Measurements from ENCODE around the gene RABGGTA.

RABGGTA gene

DNA sequence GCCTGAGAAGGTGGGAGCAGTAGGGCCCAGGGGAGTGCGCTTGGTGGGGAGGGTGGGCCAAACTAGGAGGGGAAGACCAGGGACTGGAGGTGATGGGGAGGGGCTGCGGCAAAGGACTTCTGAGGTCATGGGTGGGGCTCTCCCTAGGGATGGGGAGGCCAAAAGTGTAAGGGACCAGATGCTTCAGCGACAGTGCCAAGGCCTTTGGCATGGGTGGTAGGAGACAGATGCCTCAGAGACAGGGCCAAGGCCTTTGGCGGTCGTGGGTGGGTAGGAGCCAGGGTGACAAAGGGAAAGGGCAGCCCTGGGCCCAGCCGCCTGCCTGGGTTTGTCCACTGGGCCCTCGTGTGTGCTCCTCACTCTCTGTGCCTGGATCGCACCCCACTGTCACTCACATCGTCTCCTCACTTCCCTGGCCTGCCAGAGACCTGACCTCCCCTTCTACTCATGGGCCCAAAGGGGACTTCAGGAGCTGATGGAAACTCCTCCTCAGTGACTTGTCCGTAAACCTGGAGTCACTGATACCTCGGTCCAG lies 13.2 kb upstream of the RABGGTA start:
- Histone ChIP-seq H3K4me3 (no peak overlapping the region), H3K9ac (no peak overlapping the region), H3K4me2 (no peak overlapping the region), H3K27ac (no peak overlapping the region), H3K9me3 (replicated peaks in 1 of 11) (no peaks in the 10 kb centered on the region), H3K36me3 (peaks cover 0 to 6% (median 4%) of the 10 kb centered on the region in 11 experiments; a peak in 8 of 22 replicates), H3K4me1 (peaks cover 22 to 70% (median 51%) of the 10 kb centered on the region in 10 experiments), H4K20me1 (no peaks in the 10 kb centered on the region; a peak in 1 of 22 replicates), H3K27me3 (no peaks in the 10 kb centered on the region)
- no peak for TF ChIP-seq Cebpa-rat (IDR thresholded peaks at IDR 0.05)

GRCh38 chr14:24283796-24284460 lies 12.5 kb upstream of the RABGGTA start:
- no peak for TF ChIP-seq Cebpa-rat (IDR thresholded peaks at IDR 0.05)
- H3K27me3 ChIP-seq: no peaks in the 10 kb centered on the region
- peak overlapping the region in 1 of 11 experiments; percentile 38; a peak in 1 of 22 replicates for H3K4me2 ChIP-seq
- no peak overlapping the region for H3K4me3 ChIP-seq
- H3K9me3 ChIP-seq (replicated peaks in 1 of 11): no peaks in the 10 kb centered on the region
- no peak overlapping the region for H3K9ac ChIP-seq
- H3K36me3 ChIP-seq: no peaks in the 10 kb centered on the region
- no peaks in the 10 kb centered on the region; a peak in 1 of 22 replicates for H4K20me1 ChIP-seq
- H3K4me1 ChIP-seq: peaks cover 28 to 71% (median 53%) of the 10 kb centered on the region in 10 experiments
- H3K27ac ChIP-seq: no peak overlapping the region; a peak in 1 of 22 replicates

DNA sequence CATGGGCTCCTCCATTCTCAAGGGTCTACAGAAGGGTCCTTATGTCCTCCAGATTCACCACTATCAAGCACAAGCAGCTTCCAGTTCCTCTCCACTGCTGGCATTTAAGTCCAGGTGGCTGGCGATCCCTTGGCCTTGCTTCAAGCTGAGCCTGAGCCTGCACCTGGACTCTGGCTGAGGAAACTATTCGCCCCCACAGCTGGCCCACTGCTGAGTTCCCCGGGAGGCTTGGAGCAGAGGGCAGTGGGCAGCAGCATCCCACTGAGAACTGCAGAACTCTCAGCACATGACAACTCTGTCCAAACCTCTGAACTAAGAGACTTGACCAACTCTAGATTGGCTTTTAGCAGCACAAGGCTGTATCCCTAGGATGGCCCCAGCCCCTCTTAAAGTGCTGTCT lies 11.3 kb upstream of the RABGGTA start:
- no peaks in the 10 kb centered on the region for H3K27me3 ChIP-seq
- no peak for TF ChIP-seq Cebpa-rat (IDR thresholded peaks at IDR 0.05)
- H4K20me1 ChIP-seq: no peaks in the 10 kb centered on the region; a peak in 1 of 22 replicates
- H3K9me3 ChIP-seq (replicated peaks in 1 of 11): peaks cover 0 to 9% (median 0%) of the 10 kb centered on the region in 11 experiments; a peak in 2 of 22 replicates
- peak overlapping the region in 5 of 11 experiments; percentile 89 to 97 (median 95); a peak in 9 of 22 replicates for H3K4me2 ChIP-seq
- no peak overlapping the region for H3K27ac ChIP-seq
- no peak overlapping the region for H3K4me3 ChIP-seq
- peaks cover 31 to 76% (median 58%) of the 10 kb centered on the region in 10 experiments for H3K4me1 ChIP-seq
- no peak overlapping the region for H3K9ac ChIP-seq
- no peaks in the 10 kb centered on the region for H3K36me3 ChIP-seq

DNA sequence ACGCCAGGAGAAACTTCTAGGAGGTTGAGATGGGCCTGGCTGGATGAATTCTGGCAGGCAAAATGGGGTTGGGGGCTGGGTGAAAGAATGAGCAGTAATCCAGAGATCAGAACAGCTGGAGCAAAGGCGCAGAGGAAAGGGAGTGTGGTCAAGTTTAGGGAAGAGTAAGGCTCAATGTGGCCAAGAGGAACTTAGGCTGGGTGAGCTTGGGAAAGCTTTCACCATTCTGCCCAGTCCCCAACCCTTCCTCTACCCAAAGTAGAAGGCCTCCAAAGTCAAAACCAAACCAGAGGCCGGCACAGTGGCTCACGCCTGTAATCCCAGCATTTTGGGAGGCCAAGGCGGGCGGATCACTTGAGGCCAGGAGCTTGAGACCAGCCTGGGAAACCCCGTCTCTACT lies 10.2 kb upstream of the RABGGTA start:
- peak overlapping the region in 7 of 11 experiments; percentile 46 to 100 (median 97); a peak in 11 of 22 replicates for H3K27ac ChIP-seq
- peak overlapping the region in 7 of 11 experiments; percentile 31 to 97 (median 92); a peak in 13 of 22 replicates for H3K4me2 ChIP-seq
- H3K9ac ChIP-seq: peak overlapping the region in 1 of 11 experiments; percentile 34; a peak in 1 of 22 replicates
- no peak overlapping the region for H3K4me3 ChIP-seq
- TF ChIP-seq Cebpa-rat (IDR thresholded peaks at IDR 0.05): no peak
- H3K27me3 ChIP-seq: no peaks in the 10 kb centered on the region
- H3K4me1 ChIP-seq: peaks cover 32 to 80% (median 63%) of the 10 kb centered on the region in 10 experiments
- no peaks in the 10 kb centered on the region; a peak in 1 of 22 replicates for H4K20me1 ChIP-seq
- H3K36me3 ChIP-seq: no peaks in the 10 kb centered on the region
- peaks cover 0 to 9% (median 0%) of the 10 kb centered on the region in 11 experiments; a peak in 2 of 22 replicates for H3K9me3 ChIP-seq (replicated peaks in 1 of 11)

DNA sequence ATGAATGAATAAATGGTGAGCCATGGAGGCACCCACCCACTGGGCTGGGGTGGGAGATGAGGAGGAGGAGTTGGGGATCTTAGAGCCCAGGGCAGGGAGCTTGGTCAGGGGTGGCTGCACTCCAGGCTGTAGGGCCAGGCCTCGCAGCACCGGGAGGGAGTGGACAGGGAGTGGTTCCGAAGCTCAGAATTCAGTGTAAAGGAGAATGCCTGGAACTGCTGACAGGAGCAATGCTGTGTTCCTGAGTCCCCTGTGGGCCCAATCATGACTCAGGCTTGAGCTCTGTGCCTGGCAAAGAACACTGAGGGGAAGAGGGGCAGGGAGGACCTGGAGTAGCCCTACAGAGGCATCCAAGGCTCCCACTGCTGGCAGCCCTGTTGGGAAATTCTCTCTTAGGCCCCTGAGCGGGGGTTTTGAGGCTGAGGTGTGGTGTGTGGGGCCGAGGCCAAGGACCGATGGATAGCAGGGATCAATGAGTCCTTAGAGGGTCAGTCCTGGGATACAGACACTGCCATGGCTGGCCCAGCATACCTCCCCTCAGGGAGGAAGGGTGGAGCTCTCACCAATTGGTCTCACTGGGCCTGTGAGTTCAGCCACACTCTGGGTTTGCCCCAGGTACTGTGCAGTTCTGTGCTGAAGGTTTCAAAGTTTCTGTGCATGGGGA lies 9.5 kb upstream of the RABGGTA start:
- peaks cover 32 to 87% (median 69%) of the 10 kb centered on the region in 10 experiments for H3K4me1 ChIP-seq
- peaks cover 0 to 9% (median 0%) of the 10 kb centered on the region in 11 experiments; a peak in 2 of 22 replicates for H3K9me3 ChIP-seq (replicated peaks in 1 of 11)
- no peaks in the 10 kb centered on the region; a peak in 1 of 22 replicates for H4K20me1 ChIP-seq
- no peak for TF ChIP-seq Cebpa-rat (IDR thresholded peaks at IDR 0.05)
- peak overlapping the region in 7 of 11 experiments; percentile 31 to 97 (median 92); a peak in 13 of 22 replicates for H3K4me2 ChIP-seq
- no peaks in the 10 kb centered on the region for H3K36me3 ChIP-seq
- H3K27ac ChIP-seq: peak overlapping the region in 9 of 11 experiments; percentile 12 to 100 (median 94); a peak in 16 of 22 replicates
- H3K9ac ChIP-seq: peak overlapping the region in 3 of 11 experiments; percentile 4 to 52 (median 18); a peak in 3 of 22 replicates
- H3K27me3 ChIP-seq: no peaks in the 10 kb centered on the region
- H3K4me3 ChIP-seq: no peak overlapping the region

DNA sequence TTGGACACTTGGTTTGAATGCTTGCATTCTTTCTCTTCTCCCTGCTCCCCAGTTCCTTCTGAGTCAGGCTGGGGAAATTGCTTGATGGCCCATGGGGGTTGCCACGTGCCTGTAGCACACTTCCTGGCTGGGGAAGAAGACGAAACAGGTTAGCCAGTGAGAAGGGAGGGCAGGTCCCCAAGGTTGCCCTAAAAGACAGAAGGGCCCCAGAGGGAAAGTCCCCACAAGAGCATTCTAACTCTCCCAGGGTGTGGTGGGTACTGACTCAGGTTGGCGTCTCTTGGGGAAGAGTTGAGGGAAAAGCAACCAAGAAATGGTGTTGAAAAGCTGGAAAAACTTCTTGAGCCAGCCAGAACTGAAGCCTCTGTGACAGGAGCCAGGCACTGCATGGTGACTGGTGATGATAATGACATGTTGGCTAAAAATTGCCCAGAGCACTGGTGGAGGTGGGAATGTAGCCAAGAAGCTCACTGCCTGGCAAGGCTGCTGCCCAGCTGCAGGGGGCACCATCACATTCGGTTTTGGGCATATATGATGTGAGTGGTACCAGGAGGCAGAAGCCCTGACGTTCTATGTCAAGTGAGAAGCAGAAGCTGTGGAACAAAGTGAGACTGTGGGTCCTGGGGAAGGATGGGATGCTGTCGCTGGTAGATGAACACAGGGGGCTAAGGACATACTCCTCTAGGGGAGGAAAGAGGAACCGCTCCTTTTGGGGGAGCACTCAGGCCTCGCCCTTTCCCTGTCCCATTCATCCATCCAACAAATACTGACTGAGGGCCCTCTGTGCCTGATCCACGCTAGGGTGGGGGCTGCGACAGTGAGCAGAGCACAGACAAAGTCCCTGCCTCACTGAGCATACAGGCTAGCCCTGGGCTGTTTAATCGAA lies 8.1 kb upstream of the RABGGTA start:
- H3K27ac ChIP-seq: peak overlapping the region; percentile 48 to 100 (median 90); a peak in 21 of 22 replicates

DNA sequence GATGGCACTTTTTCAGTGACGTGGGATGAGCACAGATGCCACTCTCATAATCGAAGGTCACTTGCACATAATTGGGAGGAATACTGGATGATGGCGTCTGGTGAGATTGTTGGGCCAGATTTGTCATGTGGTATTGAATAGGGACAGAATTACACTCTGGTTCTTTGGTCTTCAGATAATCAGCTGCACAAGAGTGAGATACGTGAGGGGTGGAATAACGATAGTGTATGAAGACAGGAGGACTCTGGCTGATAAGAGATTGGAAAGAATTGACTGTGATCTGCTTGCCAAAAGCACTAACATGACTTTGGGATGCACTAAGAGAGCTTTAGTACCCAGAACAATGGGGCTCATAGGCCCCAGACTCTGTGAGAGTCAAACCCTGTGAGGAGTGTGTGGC lies 7.0 kb upstream of the RABGGTA start:
- Histone ChIP-seq H3K27me3 (no peaks in the 10 kb centered on the region), H3K27ac (peak overlapping the region; percentile 48 to 100 (median 90); a peak in 20 of 22 replicates), H3K36me3 (no peaks in the 10 kb centered on the region), H3K9ac (peak overlapping the region in 7 of 11 experiments; percentile 16 to 83 (median 77); a peak in 11 of 22 replicates), H3K4me2 (peak overlapping the region; percentile 70 to 97 (median 86)), H4K20me1 (no peaks in the 10 kb centered on the region), H3K4me1 (peaks cover 32 to 100% (median 85%) of the 10 kb centered on the region in 10 experiments), H3K4me3 (peak overlapping the region in 3 of 10 experiments; percentile 4 to 21 (median 10); a peak in 2 of 20 replicates), H3K9me3 (replicated peaks in 1 of 11) (peaks cover 0 to 9% (median 0%) of the 10 kb centered on the region in 11 experiments; a peak in 2 of 22 replicates)
- TF ChIP-seq Cebpa-rat (IDR thresholded peaks at IDR 0.05): no peak

More for the DNA sequence above, 8.1 kb upstream of the RABGGTA start:
- Histone ChIP-seq H3K4me3 (0 out of 20 replicates have a peak overlapping the region, but pooled peaks of 1 of the 10 experiments have one; percentile 2), H3K4me1 (peaks cover 32 to 98% (median 77%) of the 10 kb centered on the region in 10 experiments), H3K9ac (peak overlapping the region in 7 of 11 experiments; percentile 13 to 83 (median 31); a peak in 11 of 22 replicates), H3K9me3 (replicated peaks in 1 of 11) (peaks cover 0 to 9% (median 0%) of the 10 kb centered on the region in 11 experiments; a peak in 2 of 22 replicates), H3K36me3 (no peaks in the 10 kb centered on the region), H4K20me1 (no peaks in the 10 kb centered on the region), H3K4me2 (peak overlapping the region; percentile 70 to 97 (median 86)), H3K27me3 (no peaks in the 10 kb centered on the region)
- TF ChIP-seq Cebpa-rat (IDR thresholded peaks at IDR 0.05): no peak
